Mesenteric fat pad (tissue), 1 donor: ENCODE results near the gene LAMA3. TPM values are rescaled to one million over a fixed set of nuclear protein-coding genes. Genes with fewer than 3 reads are reported as not detected.

Experiments used
- DNase-seq: peaks from one replicate; pipeline ENCODE4 v3.0.0-alpha.2; 2020; ENCODE audit warnings: low spot score
- total RNA-seq: library from RNA; stranded (reverse); fragmentation: NEBNext Ultra II Directional; extraction: Animal tissue kit (Norgen Biotek cat#: 25700); gene quantifications from one replicate; pipeline ENCODE4 v1.2.1, GENCODE V29; 2021
- donor health status: DM: yes; HTN: yes; CAD: no.

LAMA3 gene
- total RNA-seq, 1 donor from 2014 or later: 19.6 TPM

DNA sequence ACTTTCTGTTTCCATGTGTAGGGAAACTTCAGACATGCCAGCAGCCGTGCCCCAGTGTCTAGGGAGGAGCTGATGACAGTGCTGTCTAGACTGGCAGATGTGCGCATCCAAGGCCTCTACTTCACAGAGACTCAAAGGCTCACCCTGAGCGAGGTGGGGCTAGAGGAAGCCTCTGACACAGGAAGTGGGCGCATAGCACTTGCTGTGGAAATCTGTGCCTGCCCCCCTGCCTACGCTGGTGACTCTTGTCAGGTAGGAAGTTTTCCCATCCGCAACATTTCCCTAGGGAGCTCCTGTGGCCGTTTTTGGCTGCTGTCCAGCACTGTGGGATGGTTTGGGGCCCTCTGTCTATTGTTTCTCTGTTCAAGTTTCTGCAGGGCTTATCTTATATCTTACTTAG lies 182.2 kb downstream of the LAMA3 start:
- no peak for DNase-seq

DNA sequence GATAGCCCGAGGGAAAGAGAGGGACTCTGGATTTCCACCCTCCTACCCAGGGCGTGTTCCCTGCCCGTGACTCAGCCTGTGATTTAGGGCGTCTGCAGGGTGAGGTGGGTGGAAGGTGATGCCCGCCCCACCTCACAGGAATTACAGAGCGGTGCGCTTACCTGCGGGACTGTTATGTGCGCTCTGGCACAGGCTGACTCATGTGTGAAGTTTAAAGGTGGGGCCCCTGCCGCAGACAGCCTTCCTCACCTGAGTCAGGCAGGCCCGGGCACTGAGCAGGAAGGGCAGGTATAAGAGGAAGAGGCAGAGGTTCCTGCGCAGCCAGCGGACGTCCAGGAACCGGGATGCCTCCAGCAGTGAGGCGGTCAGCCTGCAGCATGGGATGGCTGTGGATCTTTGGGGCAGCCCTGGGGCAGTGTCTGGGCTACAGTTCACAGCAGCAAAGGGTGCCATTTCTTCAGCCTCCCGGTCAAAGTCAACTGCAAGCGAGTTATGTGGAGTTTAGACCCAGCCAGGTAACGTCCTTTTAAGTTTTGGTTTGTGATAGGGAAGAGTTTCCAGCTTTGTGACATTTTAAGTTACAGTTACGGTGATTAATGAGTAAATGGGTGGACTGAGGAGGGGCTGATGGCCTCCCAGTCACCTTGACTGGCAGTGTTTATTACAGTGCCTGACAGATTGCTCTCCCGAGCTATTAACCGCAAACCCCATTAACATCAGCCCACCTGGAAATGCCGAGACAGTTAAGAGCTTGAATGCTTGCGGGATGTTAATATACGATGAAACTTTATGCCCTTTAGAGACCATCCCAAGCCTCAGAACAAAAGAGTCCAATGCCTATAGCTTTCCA lies 183.7 kb downstream of the LAMA3 start:
- DNase-seq: no peak

GRCh38 chr18:23875966-23876895 lies 187.0 kb downstream of the LAMA3 start:
- DNase-seq: no peak

DNA sequence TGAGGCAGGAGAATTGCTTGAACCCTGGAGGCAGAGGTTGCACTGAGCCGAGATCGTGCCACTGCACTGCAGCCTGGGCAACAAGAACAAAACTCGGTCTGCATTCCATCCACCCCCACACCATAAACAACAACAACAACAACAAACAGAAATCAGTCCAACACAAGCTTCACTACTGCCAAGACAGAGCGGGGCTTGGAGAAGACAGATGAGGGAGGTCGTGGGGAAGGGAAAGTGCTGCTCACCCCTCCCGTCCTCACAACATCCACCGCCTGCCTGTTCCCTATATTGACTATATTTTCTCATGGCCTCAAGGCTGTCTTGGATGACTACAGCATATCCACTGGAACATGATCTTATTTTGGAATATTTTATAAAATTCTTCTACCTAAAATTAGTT lies 187.7 kb downstream of the LAMA3 start:
- no peak for DNase-seq

DNA sequence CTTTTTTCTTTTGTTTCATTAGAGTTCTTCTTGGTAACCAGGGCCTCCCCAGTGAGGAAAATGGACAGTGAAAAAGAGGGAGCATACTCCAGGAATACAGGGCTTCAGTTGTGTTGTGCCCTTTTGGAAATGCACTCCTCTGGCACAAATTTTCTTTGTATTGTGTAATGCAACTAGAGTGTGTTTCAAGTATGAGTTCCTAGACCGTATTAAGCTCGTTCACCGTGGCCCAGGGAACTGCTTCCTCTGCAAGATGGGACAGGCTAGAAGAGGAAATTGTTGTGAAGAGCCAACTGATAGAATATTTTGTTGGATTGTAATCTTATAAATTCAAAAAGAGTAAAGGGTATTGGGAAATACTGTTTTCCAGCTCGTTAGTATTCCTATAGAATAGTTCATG lies 188.1 kb downstream of the LAMA3 start:
- no peak for DNase-seq

- no peak for DNase-seq
Observed at GRCh38 chr18:23878336-23878900, 189.2 kb downstream of the LAMA3 start.

- no peak for DNase-seq
Observed at GRCh38 chr18:23879126-23879525, 189.9 kb downstream of the LAMA3 start.

- no peak for DNase-seq
Observed at GRCh38 chr18:23879544-23879943, 190.3 kb downstream of the LAMA3 start.

DNA sequence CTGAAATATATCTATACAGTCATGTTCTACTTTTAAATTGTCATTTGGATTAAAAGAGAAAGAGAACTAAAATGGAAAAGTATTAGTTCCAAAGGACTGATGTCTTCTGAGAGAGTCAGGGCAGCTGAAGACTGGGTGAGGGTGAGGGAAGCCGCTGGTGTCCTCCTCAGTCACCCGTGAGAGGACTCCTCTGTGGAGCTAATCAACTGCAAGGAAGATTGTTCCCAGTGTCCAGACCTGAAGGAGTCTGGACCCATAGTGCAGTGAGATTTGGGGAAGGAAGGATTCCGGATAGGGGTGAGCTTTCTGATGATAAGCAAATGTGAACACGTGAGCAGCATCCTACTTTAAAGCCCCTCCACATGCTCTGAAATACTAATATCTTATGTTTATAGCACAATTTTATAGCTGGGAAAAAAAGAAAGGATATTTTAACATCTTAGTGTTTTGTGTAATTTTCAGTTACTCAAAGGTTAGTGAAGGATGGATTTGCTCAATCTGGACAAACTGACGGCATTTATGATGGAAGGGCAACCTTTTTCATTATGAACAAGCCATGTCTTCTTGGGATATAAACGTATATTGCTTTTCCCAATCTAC lies 190.8 kb downstream of the LAMA3 start:
- no peak for DNase-seq

GRCh38 chr18:23880931-23881617 lies 191.8 kb downstream of the LAMA3 start:
- no peak for DNase-seq

DNA sequence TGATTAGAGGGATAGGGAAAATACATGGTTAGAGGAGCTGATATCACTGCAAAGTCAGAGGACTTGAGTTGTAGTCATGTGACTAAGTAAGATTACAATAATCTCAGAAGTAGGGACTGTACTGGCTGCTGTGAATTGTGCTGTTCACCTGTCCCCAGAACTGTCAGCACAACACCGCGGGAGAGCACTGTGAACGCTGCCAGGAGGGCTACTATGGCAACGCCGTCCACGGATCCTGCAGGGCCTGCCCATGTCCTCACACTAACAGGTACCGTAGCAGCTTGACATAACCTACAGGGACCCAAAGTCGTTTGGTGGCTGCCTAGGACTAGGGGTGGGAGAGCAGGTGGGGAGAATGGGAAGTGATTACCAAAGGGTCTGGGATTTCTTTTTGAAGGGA lies 192.5 kb downstream of the LAMA3 start:
- DNase-seq: no peak

DNA sequence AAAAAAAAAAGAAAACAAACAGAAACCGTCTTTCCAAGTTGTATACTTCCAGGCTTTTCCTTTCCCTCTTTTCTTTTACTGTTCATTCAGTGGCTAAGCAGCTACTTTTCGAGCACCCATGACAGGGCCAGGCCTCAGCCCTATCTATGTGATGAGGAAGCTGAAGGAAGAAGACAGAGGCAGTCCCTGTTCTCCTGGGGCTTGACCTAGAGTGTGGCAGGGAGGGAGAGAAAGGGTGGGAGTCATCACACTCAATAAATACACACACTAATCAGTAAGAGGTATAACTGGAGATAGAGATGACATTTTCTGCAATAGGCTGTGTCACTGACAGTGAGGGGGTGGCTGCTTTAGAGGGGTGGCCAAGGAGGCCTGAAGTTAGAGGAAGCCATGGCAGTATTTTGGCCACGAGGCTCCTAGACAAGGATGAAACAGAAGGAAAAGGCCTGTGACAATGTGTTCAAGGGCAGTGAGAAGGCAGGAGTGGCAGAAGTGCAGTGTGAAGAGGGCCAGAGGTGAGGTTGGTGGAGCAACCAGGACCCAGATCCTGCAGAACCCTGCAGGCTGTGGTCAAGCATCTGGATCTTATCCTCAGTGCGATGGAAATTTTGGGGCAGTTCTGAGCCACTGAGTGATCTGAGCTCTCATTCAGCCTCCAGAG lies 193.5 kb downstream of the LAMA3 start:
- DNase-seq: no peak

DNA sequence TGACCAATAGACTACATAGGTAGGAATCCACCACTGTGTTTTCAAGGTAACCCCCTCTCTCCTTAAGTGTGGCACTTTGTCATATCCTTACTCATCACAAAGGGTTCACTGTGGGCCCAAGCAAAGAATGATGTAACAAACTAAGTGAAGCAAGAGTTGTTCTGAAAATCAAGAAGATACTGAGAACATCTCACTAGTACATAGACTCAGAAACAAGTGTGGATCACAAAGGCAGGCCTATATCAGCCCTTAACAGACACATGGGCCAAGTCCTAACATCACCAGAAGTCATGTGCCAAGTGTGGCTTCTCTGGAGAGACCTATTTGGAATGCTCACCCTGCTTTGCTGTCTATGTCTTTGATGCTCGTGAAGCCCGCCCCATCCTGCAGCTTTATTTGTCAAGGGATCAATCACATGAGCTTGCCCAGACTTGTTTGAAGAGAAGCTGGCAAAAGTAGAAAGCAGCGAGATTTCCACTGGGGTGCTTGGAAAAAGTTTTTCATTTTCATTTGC lies 194.1 kb downstream of the LAMA3 start:
- DNase-seq: no peak

GRCh38 chr18:23884681-23885375 lies 195.6 kb downstream of the LAMA3 start:
- DNase-seq: no peak

GRCh38 chr18:23885750-23886149 lies 196.5 kb downstream of the LAMA3 start:
- no peak for DNase-seq

GRCh38 chr18:23887035-23887434 lies 197.8 kb downstream of the LAMA3 start:
- DNase-seq: no peak

- no peak for DNase-seq
Observed at GRCh38 chr18:23887493-23887892, 198.2 kb downstream of the LAMA3 start.

GRCh38 chr18:23888881-23889280 lies 199.6 kb downstream of the LAMA3 start:
- DNase-seq: no peak

- DNase-seq: no peak
Observed at GRCh38 chr18:23889907-23890306, 200.7 kb downstream of the LAMA3 start.
